SK-N-MC (cell line): ENCODE measurements around the gene BCOR.

Experiments
- EZH2 ChIP-seq: fragments of 200-600 bp; sonication (generic); IDR thresholded peaks from one replicate; pipeline ENCODE4 v1.6.1; 2017; ENCODE audit warnings: antibody characterized with exemption
- POLR2AphosphoS5 ChIP-seq: IDR thresholded peaks from 2 replicates; pipeline ENCODE4 v1.6.1; 2012; ENCODE audit warnings: mild to moderate bottlenecking, low read depth, low read length, borderline replicate concordance

DNA sequence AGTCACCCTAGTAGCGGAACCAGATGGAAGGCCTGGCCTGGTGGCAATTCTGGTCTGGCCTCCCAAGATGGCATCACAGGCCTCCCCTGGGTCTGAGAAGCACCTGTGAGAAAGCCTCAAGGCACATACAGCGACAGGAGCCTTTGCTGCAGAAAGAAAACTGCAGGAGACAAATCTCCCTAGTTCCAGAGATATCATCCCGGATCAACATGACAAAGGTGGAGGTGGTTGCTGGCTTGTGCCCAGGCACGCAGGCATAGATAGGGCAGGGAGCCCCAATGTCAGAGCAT is 93.6 kb downstream of the BCOR start:
- TF ChIP-seq EZH2: no peak
- TF ChIP-seq POLR2AphosphoS5: no peak
